GM18517 (cell line): ENCODE results near the gene DHDH.
A peak's percentile ranks its signal among the peaks of the same experiment; 100 is the strongest.
"Not testable (repeated sequence)": the region's sequence is repeated elsewhere in the genome, so short reads cannot be mapped to it uniquely, and the experiment has no call there.

Source experiments
- ATAC-seq: cut with Tn5 transposase; IDR thresholded peaks from one replicate; pipeline ENCODE4 v1.9.1; 2021; ENCODE audit warnings: mild to moderate bottlenecking, moderate library complexity; ENCODE audit not compliant: unreplicated experiment

The DHDH gene

GRCh38 chr19:48933382-48933932 lies at the start of gene DHDH:
Gene DHDH (plus strand): TSS chr19:48933699. CDS start chr19:48933722, 23 bp downstream.
- no peak for ATAC-seq

- no peak for ATAC-seq
Measured at GRCh38 chr19:48883726-48884125, 49.8 kb upstream of the DHDH start.

- ATAC-seq = no peak
Measured at GRCh38 chr19:48887861-48888612, 45.5 kb upstream of the DHDH start.

GRCh38 chr19:48889496-48889895 lies 44.0 kb upstream of the DHDH start:
- not testable (repeated sequence) for ATAC-seq

GRCh38 chr19:48890551-48890950 lies 42.9 kb upstream of the DHDH start:
- no peak for ATAC-seq

- no peak for ATAC-seq
Measured at GRCh38 chr19:48895226-48895625, 38.3 kb upstream of the DHDH start.

- no peak for ATAC-seq
Measured at GRCh38 chr19:48896191-48896720, 37.2 kb upstream of the DHDH start.

GRCh38 chr19:48897181-48897580 lies 36.3 kb upstream of the DHDH start:
- ATAC-seq = no peak

- not testable (repeated sequence) for ATAC-seq
Measured at GRCh38 chr19:48899386-48899749, 34.1 kb upstream of the DHDH start.

- ATAC-seq = peak; percentile 77
Measured at GRCh38 chr19:48899781-48900476, 33.6 kb upstream of the DHDH start, which contains the start of gene NUCB1. Gene NUCB1 (plus strand): TSS chr19:48900312. CDS start chr19:48900797, 485 bp downstream.

- ATAC-seq = no peak
Measured at GRCh38 chr19:48900477-48901406, 32.8 kb upstream of the DHDH start.

- not testable (repeated sequence) for ATAC-seq
Measured at GRCh38 chr19:48902291-48902690, 31.2 kb upstream of the DHDH start.

GRCh38 chr19:48903788-48904187 lies 29.7 kb upstream of the DHDH start:
- not testable (repeated sequence) for ATAC-seq

- no peak for ATAC-seq
Measured at GRCh38 chr19:48905664-48906063, 27.8 kb upstream of the DHDH start.

GRCh38 chr19:48906324-48906723 lies 27.2 kb upstream of the DHDH start:
- ATAC-seq = no peak

- no peak for ATAC-seq
Measured at GRCh38 chr19:48907671-48908070, 25.8 kb upstream of the DHDH start.

- not testable (repeated sequence) for ATAC-seq
Measured at GRCh38 chr19:48909424-48910077, 23.9 kb upstream of the DHDH start.

GRCh38 chr19:48910803-48911202 lies 22.7 kb upstream of the DHDH start:
- no peak for ATAC-seq

- no peak for ATAC-seq
Measured at GRCh38 chr19:48913114-48913889, 20.2 kb upstream of the DHDH start.
